Lower leg skin (tissue), 3 donors: ENCODE results near the gene FKRP.

Experiments used
- POLR2A ChIP-seq, 2 donors: fragments of 450-650 bp; IDR thresholded peaks; one replicate each; pipeline ENCODE4 v1.6.1; 2016 to 2017; ENCODE audit warnings: antibody characterized with exemption in 2 of 2, mild to moderate bottlenecking in 1 of 2, moderate library complexity in 1 of 2
- TF ChIP-seq, protein P1 (sequence below), 3 donors: fragments of 450-650 bp; IDR thresholded peaks; one replicate each; pipeline ENCODE4 v1.5.1; 2016; ENCODE audit warnings: antibody characterized with exemption in 3 of 3, mild to moderate bottlenecking in 3 of 3, moderate library complexity in 2 of 3

DNA sequence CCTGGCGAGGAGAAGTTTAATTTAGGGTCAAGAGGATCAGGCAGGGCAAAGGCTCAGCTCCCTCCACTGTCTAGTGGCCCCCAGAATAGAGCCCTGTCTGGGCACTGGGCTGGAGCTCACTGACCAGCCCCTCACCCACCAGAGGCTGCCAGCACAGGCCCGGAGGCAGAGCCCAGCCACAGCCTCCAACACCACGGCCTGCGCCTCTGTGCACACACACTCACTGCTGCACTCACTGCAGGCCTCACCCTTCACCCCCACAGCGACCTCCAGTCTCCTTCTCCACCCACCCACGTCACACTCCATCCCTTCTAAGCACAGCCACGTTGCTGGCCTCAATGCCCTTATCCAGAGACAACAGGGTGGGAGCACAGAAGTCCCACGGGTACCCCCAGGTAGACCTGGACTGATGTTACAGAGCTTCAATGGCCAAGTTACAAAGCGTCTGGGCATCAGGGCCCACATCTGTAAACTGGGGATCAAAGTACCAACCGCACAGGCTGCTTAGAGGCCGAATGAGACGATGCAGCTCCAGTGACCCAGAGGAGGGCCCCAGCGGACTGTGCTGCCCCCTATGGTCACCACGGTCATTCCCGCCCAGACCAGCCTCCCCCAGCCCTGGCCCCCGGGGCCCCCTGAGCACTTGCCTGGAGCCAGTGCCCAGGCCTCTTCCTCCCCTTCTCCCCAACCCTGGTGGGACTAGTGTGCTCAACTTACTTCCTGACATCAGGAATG, 24.4 kb upstream of the FKRP start:
- TF ChIP-seq, protein P1, sequence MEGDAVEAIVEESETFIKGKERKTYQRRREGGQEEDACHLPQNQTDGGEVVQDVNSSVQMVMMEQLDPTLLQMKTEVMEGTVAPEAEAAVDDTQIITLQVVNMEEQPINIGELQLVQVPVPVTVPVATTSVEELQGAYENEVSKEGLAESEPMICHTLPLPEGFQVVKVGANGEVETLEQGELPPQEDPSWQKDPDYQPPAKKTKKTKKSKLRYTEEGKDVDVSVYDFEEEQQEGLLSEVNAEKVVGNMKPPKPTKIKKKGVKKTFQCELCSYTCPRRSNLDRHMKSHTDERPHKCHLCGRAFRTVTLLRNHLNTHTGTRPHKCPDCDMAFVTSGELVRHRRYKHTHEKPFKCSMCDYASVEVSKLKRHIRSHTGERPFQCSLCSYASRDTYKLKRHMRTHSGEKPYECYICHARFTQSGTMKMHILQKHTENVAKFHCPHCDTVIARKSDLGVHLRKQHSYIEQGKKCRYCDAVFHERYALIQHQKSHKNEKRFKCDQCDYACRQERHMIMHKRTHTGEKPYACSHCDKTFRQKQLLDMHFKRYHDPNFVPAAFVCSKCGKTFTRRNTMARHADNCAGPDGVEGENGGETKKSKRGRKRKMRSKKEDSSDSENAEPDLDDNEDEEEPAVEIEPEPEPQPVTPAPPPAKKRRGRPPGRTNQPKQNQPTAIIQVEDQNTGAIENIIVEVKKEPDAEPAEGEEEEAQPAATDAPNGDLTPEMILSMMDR (IDR thresholded peaks at IDR 0.05) = no peak
- TF ChIP-seq POLR2A (IDR thresholded peaks at IDR 0.05) = no peak
